IPS-18a (cell line): ENCODE measurements around the gene ACP5.

ENCODE experiments used
- H3K27ac ChIP-seq: one replicate; pipeline ENCODE4 v1.5.1; 2013; ENCODE audit warnings: low read length
- H3K27me3 ChIP-seq: one replicate; pipeline ENCODE4 v1.6.1; 2013; ENCODE audit warnings: mild to moderate bottlenecking, low read length; ENCODE audit not compliant: control insufficient read depth, insufficient read depth
- H3K36me3 ChIP-seq: one replicate; pipeline ENCODE4 v1.6.1; 2013; ENCODE audit warnings: low read depth, low read length; ENCODE audit not compliant: control insufficient read depth
- H3K4me1 ChIP-seq: one replicate; pipeline ENCODE4 v1.6.1; 2013; ENCODE audit warnings: low read depth, low read length; ENCODE audit not compliant: control insufficient read depth
- H3K4me3 ChIP-seq: one replicate; pipeline ENCODE4 v1.5.1; 2013; ENCODE audit warnings: low read length
- H3K9ac ChIP-seq: one replicate; pipeline ENCODE4 v1.6.1; 2013; ENCODE audit warnings: mild to moderate bottlenecking, low read length, moderate library complexity
- H3K9me3 ChIP-seq: one replicate; pipeline ENCODE4 v1.6.1; 2013; ENCODE audit warnings: low read depth, low read length; ENCODE audit not compliant: control insufficient read depth

Gene ACP5

DNA sequence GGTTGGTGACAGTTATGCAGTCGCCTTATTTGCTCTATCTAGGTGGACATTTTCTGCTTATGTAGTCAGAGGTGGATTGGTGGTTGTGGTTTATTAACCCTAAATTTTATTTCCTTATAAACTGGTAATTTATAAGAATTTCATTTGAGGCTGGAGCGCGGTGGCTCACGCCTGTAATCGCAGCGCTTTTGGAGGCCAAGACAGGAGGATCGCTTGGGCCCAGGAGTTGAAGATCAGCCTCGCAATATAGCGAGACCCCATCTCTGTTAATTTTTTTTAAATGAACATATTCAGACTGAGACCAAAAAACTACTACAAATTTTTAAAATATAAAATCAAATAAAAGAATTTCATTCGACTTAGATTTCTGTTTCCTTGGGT is 20.6 kb upstream of the ACP5 start:
- Histone ChIP-seq H3K9me3 (no peaks in the 10 kb centered on the region), H3K27me3 (no peaks in the 10 kb centered on the region), H3K9ac (peak overlapping the region; percentile 92), H3K27ac (peak overlapping the region; percentile 92), H3K36me3 (no peaks in the 10 kb centered on the region), H3K4me3 (peak overlapping the region; percentile 98), H3K4me1 (peaks cover 7% of the 10 kb centered on the region)

GRCh38 chr19:11597202-11598102 is 20.0 kb upstream of the ACP5 start, which contains the start of gene ZNF627:
TSS of gene ZNF627 (plus strand) at chr19:11597483. CDS start at chr19:11597628, 145 bp downstream.
- Histone ChIP-seq H3K27me3 (no peaks in the 10 kb centered on the region), H3K27ac (peak within 1 kb of the TSS; percentile 92), H3K9me3 (no peaks in the 10 kb centered on the region), H3K9ac (peak within 1 kb of the TSS; percentile 92), H3K4me1 (peaks cover 4% of the 10 kb centered on the region), H3K4me3 (peak within 1 kb of the TSS; percentile 98), H3K36me3 (no peaks in the 10 kb centered on the region)

- Histone ChIP-seq H3K27me3 (no peaks in the 10 kb centered on the region), H3K4me3 (no peak overlapping the region), H3K9me3 (no peaks in the 10 kb centered on the region), H3K4me1 (no peaks in the 10 kb centered on the region), H3K9ac (no peak overlapping the region), H3K36me3 (no peaks in the 10 kb centered on the region), H3K27ac (no peak overlapping the region)
Observed at GRCh38 chr19:11596156-11596555, 18.7 kb upstream of the ACP5 start.

DNA sequence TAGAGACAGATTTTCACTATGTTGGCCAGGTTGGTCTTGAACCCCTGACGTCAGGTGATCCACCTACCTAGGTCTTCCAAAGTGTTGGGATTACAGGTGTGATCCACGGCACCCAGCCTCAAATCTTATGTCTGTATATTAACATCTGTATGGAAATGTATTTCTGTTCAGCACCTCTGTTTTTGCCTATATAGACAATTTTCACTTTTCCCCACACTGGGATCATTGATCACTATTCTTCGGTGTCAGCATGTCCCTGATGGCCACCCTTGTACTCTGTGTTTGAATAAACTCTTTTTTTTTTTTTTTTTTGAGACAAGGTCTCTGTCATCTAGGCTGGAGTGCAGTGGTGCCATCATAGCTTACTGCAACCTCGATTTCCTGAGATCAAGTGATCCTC is 16.6 kb upstream of the ACP5 start:
- H3K4me3 ChIP-seq: no peak overlapping the region
- no peaks in the 10 kb centered on the region for H3K36me3 ChIP-seq
- no peak overlapping the region for H3K27ac ChIP-seq
- no peak overlapping the region for H3K9ac ChIP-seq
- no peaks in the 10 kb centered on the region for H3K9me3 ChIP-seq
- H3K27me3 ChIP-seq: no peaks in the 10 kb centered on the region
- no peaks in the 10 kb centered on the region for H3K4me1 ChIP-seq

- Histone ChIP-seq H3K4me3 (no peak overlapping the region), H3K9ac (no peak overlapping the region), H3K27ac (no peak overlapping the region), H3K27me3 (no peaks in the 10 kb centered on the region), H3K36me3 (no peaks in the 10 kb centered on the region), H3K4me1 (no peaks in the 10 kb centered on the region), H3K9me3 (no peaks in the 10 kb centered on the region)
Observed at GRCh38 chr19:11587975-11588631, 10.7 kb upstream of the ACP5 start.

DNA sequence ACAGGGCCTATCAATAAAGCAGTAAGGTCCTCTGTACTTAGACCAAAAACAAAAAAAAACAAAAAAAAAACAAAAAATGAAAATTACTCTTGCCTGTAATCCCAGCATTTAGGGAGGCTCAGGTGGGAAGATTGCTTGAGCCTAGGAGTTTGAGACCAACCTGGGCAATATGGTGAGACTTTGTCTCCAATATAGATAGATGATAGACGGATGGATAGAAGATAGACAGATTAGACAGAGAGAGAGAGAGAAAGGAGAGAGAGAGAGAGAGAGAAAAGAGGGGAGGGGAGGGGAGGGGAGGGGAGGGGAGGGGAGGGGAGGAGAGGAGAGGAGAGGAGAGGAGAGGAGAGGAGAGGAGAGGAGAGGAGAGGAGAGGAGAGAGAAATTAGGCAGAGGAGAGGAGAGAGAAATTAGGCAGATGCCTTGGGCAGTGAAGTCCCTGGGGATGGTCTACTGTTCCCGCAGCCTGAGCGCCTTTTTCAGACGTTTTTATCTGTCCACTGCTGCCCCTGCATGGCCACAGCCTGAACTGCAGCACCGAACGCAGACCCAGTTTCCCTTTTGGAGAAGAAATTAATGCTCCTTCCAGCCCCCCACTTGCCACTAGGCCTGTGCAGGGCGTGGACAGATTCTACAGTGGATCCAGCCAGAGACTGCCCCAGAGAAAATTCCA is 10.0 kb upstream of the ACP5 start:
- no peaks in the 10 kb centered on the region for H3K36me3 ChIP-seq
- no peaks in the 10 kb centered on the region for H3K9me3 ChIP-seq
- H3K9ac ChIP-seq: no peak overlapping the region
- no peaks in the 10 kb centered on the region for H3K27me3 ChIP-seq
- no peaks in the 10 kb centered on the region for H3K4me1 ChIP-seq
- H3K4me3 ChIP-seq: no peak overlapping the region
- H3K27ac ChIP-seq: no peak overlapping the region

DNA sequence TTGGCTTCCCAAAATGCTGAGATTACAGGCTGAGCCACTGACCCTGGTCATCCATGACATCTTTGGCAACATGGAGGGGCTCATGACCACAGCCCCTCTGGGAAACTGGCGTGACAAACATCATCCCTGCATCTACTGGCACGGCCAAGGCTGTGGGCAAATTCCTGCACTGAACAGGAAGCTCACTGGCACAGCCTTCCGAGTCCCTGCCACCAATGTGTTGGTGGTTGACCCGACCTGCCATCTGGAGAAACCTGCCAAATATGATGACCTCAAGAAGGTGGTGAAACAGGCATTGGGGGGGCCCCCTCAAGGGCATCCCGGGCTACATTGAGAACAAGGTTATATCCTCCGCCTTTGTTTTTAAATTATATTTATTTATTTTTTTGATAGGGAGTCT is 8.9 kb upstream of the ACP5 start:
- Histone ChIP-seq H3K9me3 (no peaks in the 10 kb centered on the region), H3K27ac (no peak overlapping the region), H3K4me3 (no peak overlapping the region), H3K4me1 (no peaks in the 10 kb centered on the region), H3K9ac (no peak overlapping the region), H3K27me3 (no peaks in the 10 kb centered on the region), H3K36me3 (no peaks in the 10 kb centered on the region)

- Histone ChIP-seq H3K9ac (no peak overlapping the region), H3K36me3 (no peaks in the 10 kb centered on the region), H3K4me3 (no peak overlapping the region), H3K27ac (no peak overlapping the region), H3K9me3 (no peaks in the 10 kb centered on the region), H3K4me1 (no peaks in the 10 kb centered on the region), H3K27me3 (no peaks in the 10 kb centered on the region)
Observed at GRCh38 chr19:11581740-11582139, 4.3 kb upstream of the ACP5 start.

- no peak overlapping the region for H3K9ac ChIP-seq
- no peak overlapping the region for H3K27ac ChIP-seq
- H3K9me3 ChIP-seq: no peaks in the 10 kb centered on the region
- no peaks in the 10 kb centered on the region for H3K27me3 ChIP-seq
- no peaks in the 10 kb centered on the region for H3K36me3 ChIP-seq
- no peak overlapping the region for H3K4me3 ChIP-seq
- no peaks in the 10 kb centered on the region for H3K4me1 ChIP-seq
Observed at GRCh38 chr19:11580116-11580515, 2.7 kb upstream of the ACP5 start.

GRCh38 chr19:11578258-11579142 is 1.1 kb upstream of the ACP5 start:
- Histone ChIP-seq H3K36me3 (no peaks in the 10 kb centered on the region), H3K27ac (no peak overlapping the region), H3K4me1 (no peaks in the 10 kb centered on the region), H3K4me3 (peak overlapping the region; percentile 43), H3K27me3 (no peaks in the 10 kb centered on the region), H3K9me3 (no peaks in the 10 kb centered on the region), H3K9ac (no peak overlapping the region)

- Histone ChIP-seq H3K4me3 (no peak overlapping the region), H3K9ac (no peak overlapping the region), H3K4me1 (no peaks in the 10 kb centered on the region), H3K9me3 (no peaks in the 10 kb centered on the region), H3K27me3 (no peaks in the 10 kb centered on the region), H3K27ac (no peak overlapping the region), H3K36me3 (no peaks in the 10 kb centered on the region)
Observed at GRCh38 chr19:11576227-11576626, 1.2 kb downstream of the ACP5 start.
